HG03457 (cell line): ENCODE measurements around the gene EIF2S3.
"Not testable (repeated sequence)": the region's sequence is repeated elsewhere in the genome, so short reads cannot be mapped to it uniquely, and the experiment has no call there.

Experiments used
- ATAC-seq: cut with Tn5 transposase; IDR thresholded peaks from one replicate; pipeline ENCODE4 v1.9.1; 2021; ENCODE audit warnings: moderate number of reproducible peaks; ENCODE audit not compliant: unreplicated experiment

The EIF2S3 gene

DNA sequence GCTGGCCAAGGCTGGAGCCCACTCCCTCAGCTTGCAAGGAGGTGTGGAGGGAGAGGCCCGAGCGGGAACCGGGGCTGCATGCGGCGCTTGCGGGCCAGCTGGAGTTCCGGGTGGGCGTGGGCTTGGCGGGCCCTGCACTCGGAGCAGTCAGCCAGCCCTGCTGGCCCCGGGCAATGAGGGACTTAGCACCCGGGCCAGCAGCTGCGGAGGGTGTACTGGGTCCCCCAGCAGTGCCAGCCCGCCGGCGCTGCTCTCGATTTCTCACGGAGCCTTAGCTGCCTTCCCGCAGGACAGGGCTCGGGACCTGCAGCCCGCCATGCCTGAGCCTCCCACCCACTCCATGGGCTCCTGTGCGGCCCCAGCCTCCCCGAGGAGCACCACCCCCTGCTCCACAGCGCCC, 5.1 kb upstream of the EIF2S3 start:
- not testable (repeated sequence) for ATAC-seq

- not testable (repeated sequence) for ATAC-seq
Observed at GRCh38 chrX:24050522-24051318, 4.0 kb upstream of the EIF2S3 start.

DNA sequence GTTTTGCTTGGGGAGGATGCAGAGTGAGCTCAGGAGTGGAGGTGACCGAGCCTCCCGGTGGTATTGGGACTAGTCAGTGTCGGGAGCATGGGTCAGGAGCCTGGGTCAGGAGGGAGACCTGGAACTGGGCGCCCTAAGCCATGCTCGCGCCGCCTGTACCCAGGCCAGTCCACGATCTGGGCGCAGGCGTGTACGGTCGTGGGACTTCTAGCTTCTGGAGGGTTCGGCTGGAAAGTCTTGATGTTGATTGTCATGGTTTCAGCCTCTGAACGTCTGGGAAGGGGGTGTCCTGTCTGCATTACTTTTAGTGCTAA, 244 bp downstream of the EIF2S3 start:
- no peak for ATAC-seq

DNA sequence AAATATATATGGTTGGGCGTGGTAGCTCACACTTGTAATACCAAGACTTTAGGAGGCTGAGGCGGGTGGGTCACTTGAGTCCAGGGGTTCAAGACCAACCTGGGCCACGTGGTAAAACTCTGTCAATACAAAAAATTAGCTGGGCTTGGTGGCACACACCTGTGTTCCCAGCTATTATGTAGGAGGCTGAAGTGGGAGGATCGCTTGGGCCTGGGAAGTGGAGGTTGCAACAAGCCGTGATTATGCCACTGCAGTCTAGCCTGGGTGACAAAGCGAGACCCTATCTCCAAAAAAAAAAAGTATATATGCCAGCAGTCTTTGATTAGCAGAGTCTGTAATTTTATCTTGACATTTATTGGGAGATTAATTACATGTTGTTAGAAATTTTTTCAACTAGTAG, 8.7 kb downstream of the EIF2S3 start:
- ATAC-seq = no peak

GRCh38 chrX:24069877-24070276, 15.1 kb downstream of the EIF2S3 start:
- no peak for ATAC-seq

- no peak for ATAC-seq
Observed at GRCh38 chrX:24079411-24079810, 24.7 kb downstream of the EIF2S3 start.

GRCh38 chrX:24080245-24080644, 25.5 kb downstream of the EIF2S3 start:
- not testable (repeated sequence) for ATAC-seq

GRCh38 chrX:24080704-24081103, 25.9 kb downstream of the EIF2S3 start:
- no peak for ATAC-seq

- ATAC-seq = no peak
Observed at GRCh38 chrX:24081661-24082154, 27.0 kb downstream of the EIF2S3 start.

GRCh38 chrX:24082447-24082846, 27.7 kb downstream of the EIF2S3 start:
- no peak for ATAC-seq

GRCh38 chrX:24085101-24085500, 30.3 kb downstream of the EIF2S3 start:
- no peak for ATAC-seq

- no peak for ATAC-seq
Observed at GRCh38 chrX:24090300-24091200, 35.8 kb downstream of the EIF2S3 start.

GRCh38 chrX:24093746-24094145, 39.0 kb downstream of the EIF2S3 start:
- no peak for ATAC-seq

DNA sequence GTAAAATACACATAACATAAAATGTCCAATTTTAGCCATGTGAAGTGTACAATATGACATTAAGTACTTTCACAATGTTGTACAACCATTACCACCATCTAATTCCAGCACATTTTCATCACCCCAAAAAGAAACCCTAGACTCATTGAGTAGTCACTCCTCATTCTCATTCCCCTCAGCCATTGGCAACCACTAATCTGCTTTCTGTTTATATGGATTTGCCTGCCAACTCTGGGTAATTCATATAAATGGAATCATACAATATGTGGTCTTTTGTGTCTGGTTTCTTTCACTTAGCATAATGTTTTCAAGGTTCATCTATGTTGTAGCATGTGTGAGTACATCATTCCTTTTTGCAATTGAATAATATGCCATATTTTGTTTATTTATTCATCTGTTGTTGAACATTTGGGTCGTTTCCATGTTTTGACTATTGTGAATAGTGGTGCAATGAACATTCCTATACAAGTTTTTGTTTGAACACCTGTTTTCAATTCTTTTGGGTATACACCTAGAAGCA, 43.0 kb downstream of the EIF2S3 start:
- ATAC-seq = no peak

- no peak for ATAC-seq
Observed at GRCh38 chrX:24098932-24099331, 44.2 kb downstream of the EIF2S3 start.

GRCh38 chrX:24099394-24099793, 44.6 kb downstream of the EIF2S3 start:
- no peak for ATAC-seq

- no peak for ATAC-seq
Observed at GRCh38 chrX:24100713-24101112, 46.0 kb downstream of the EIF2S3 start.

DNA sequence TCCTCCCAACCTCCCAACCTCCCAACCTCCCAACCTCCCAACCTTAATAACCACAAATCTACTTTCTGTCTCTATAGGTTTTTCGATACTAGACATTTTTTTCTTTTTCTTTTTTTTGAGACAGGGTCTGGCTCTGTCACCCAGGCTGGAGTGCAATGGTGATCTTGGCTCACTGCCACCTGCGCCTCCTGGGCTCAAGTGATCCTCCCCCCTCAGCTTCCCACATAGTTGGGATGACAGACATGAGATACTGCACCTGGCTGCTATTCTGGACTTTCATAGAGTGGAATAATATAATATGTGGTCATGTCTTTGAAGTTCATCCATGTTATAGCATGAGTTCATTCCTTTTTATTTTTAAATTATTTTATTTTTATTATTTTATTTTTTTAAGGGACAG, 55.3 kb downstream of the EIF2S3 start:
- no peak for ATAC-seq

- no peak for ATAC-seq
Observed at GRCh38 chrX:24113181-24113580, 58.4 kb downstream of the EIF2S3 start.

GRCh38 chrX:24117258-24117657, 62.5 kb downstream of the EIF2S3 start:
- no peak for ATAC-seq

DNA sequence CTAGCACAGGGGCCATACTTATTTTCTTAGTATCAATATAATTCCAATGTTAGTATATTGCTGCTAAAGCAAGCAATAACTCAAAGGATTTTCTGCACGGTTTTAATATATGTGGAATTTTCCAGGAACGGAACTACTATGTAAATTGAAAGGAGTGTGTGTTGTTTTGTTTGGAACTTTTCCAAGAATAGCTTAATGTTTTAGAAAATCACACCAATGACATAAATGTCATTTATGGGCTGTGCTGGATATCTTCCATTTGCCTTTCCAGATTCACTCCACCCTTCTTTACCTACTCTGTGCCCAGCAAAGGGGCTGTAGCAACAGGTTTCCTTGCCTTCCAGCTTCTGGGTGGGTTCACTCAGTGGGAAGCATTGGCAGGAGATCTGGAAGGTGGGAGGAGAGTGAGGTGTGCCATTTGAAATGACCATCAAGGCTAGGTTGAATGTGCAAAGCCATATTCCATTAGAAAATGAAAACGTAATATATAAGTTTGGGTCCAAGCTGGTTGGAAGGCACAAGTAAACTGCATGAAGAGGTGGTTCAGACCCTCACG, 69.6 kb downstream of the EIF2S3 start:
- no peak for ATAC-seq
